ENCODE measurements around the gene FBXO44. TPM values are rescaled to one million over a fixed set of nuclear protein-coding genes. Genes with fewer than 3 reads are reported as not detected.

The FBXO44 gene
- total RNA-seq, 4 donors from 2014 or later, result 11.2 to 43.7 (median 15.0) TPM

DNA sequence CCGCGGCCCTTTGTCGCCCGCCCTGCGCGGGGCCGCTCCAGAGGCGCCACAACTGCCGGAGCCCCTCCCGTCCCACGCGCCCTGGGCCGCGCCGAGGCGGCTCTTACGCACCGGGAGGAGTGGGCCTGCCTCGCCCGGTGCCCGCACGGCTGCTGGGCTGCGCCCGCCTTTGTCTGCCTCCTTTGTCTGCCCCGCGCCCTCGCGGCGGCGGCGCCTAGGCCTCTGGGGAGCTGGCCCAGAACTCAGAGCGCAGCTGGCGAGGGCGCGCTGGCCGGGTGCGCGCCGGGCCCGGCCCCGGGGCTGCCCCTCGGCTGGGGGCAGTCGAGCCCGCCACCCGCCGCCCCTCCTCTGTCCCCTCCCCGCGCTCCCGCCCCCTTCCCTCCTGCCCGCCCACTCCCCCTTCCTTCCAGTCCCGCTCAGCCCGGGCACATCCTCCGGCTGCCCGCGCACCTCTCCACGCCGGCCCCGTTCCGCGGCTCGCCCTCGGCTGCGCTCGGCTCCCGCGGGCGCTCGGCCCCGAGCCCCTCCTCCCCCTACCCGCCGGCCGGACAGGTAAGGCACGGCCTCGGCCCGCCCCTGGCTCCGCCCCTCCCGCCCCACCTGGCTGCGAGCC is 36.7 kb downstream of the FBXO44 start, which contains the start of gene DRAXIN:
Gene DRAXIN, plus strand, starts transcription at position 409 of the 613 bp plus-strand sequence. CDS start 14,549 bp downstream, outside the sequence.
- peaks cover 0 to 21% of the 10 kb centered on the region in 2 donors for H3K27me3 ChIP-seq
- no peak for DNase-seq

DNA sequence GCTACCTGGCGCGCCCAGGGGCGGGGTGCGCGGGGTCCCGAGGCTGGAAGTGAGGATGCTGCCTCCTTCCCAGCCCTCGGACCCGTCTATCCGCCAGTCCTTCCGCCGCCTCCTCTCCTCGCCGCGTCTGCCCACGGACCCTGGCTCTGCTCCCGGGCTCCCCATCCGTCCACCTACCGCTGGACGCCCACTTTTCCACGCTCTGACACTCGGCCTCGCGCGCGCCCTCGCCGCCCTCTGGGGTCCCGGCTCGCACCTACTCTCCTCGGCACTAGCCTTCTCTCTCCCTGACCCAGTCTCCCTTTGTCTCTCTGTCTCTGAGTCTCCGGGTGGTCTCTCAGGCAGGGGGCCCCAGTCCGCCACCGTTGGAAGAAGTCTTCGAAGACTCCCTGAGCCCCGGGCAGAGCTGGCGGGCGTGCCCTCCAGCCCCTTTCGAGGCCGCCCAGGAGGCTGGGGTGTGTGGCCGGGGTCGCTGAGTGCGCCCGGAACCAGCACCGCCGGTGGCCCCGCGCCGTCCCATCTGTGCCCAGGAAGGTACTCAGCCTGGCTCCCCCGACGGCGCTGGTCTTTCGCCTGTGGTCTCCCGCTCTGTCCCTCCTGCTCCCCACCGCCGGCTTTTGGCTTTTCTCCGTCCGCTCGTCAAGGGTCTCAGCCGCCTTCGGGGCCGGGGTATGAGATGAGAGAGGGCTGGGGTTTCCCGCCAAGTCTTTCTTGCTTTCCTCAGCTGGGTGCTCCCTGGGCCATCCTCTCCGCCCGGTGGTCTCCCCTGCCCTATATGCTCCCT is 37.4 kb downstream of the FBXO44 start:
- H3K27ac ChIP-seq, result no peak overlapping the region
- H3K4me1 ChIP-seq, result peaks cover 0 to 28% (median 8%) of the 10 kb centered on the region in 4 donors
- TF ChIP-seq POLR2A (IDR thresholded peaks at IDR 0.05) (no peak), CTCF (IDR thresholded peaks at IDR 0.05) (no peak)
- peak overlapping the region in 3 of 4 donors; percentile 32 to 36 (median 35) for H3K4me3 ChIP-seq
- no peak for DNase-seq
- H3K36me3 ChIP-seq, result no peaks in the 10 kb centered on the region
- peaks cover 0 to 21% of the 10 kb centered on the region in 2 donors for H3K27me3 ChIP-seq
- H3K9me3 ChIP-seq, result no peaks in the 10 kb centered on the region

More for the DNA sequence above, 36.7 kb downstream of the FBXO44 start, which contains the start of gene DRAXIN:
- H3K4me1 ChIP-seq, result peaks cover 0 to 28% (median 8%) of the 10 kb centered on the region in 4 donors
- H3K4me3 ChIP-seq, result peak within 1 kb of the TSS in 3 of 4 donors; percentile 32 to 36 (median 35)
- H3K27ac ChIP-seq, result no peak within 1 kb of the TSS
- TF ChIP-seq POLR2A (IDR thresholded peaks at IDR 0.05) (no peak), CTCF (IDR thresholded peaks at IDR 0.05) (no peak)
- no peaks in the 10 kb centered on the region for H3K9me3 ChIP-seq
- no peaks in the 10 kb centered on the region for H3K36me3 ChIP-seq

GRCh38 chr1:11693024-11693590 is 38.4 kb downstream of the FBXO44 start:
- Histone ChIP-seq H3K4me3 (no peak overlapping the region), H3K9me3 (no peaks in the 10 kb centered on the region), H3K36me3 (no peaks in the 10 kb centered on the region), H3K27ac (no peak overlapping the region), H3K27me3 (peaks cover 0 to 21% of the 10 kb centered on the region in 2 donors), H3K4me1 (peaks cover 0 to 28% (median 8%) of the 10 kb centered on the region in 4 donors)
- no peak for TF ChIP-seq POLR2A (IDR thresholded peaks at IDR 0.05)
- TF ChIP-seq CTCF (IDR thresholded peaks at IDR 0.05), result no peak
- no peak for DNase-seq

DNA sequence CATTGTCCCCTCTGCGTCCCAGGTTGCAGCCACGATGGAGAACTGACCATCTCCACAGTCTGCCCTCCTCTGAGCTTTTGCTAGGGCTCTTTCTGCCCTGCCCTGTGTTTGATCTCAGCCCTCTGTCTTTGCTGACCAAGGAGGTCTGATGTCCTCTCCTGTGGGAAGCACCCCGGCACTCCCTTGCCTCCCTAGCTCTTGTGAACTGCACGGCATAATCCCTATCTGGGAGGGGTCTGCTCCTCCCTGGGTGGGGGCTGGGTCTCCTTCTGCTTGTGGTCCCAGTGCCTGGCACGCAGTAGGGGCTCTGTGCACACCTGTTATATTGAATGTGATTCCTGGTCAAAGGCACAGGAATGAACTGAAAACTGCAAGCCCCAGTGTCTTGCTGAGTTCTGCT is 39.2 kb downstream of the FBXO44 start:
- Histone ChIP-seq H3K4me1 (peaks cover 0 to 28% (median 8%) of the 10 kb centered on the region in 4 donors), H3K9me3 (no peaks in the 10 kb centered on the region), H3K36me3 (no peaks in the 10 kb centered on the region), H3K4me3 (no peak overlapping the region), H3K27ac (no peak overlapping the region), H3K27me3 (peaks cover 0 to 21% of the 10 kb centered on the region in 2 donors)
- TF ChIP-seq CTCF (IDR thresholded peaks at IDR 0.05) (no peak), POLR2A (IDR thresholded peaks at IDR 0.05) (no peak)
- DNase-seq, result no peak

DNA sequence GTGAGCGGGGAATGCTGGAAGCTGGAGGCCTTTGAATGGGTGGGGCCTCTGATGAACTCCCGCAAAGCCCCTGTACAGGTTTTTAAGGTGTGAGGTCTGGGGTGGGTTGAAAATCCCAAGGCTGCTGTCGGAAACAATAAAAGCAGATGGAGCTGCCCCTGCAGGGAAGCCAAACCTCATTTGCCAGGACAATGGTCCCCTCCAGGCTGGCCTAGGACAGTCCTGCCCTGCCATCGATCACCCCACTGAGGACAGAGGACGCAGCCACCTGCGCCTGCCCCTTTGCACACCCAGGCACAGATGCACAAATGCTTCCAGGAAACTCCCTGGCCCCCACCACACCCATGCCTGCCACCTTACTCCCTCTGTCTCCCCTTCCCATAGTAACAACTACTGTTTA is 41.2 kb downstream of the FBXO44 start:
- H3K27ac ChIP-seq, result no peak overlapping the region
- H3K4me3 ChIP-seq, result no peak overlapping the region
- no peak for DNase-seq
- H3K27me3 ChIP-seq, result peaks cover 0 to 15% of the 10 kb centered on the region in 2 donors
- H3K4me1 ChIP-seq, result peaks cover 0 to 22% (median 5%) of the 10 kb centered on the region in 4 donors
- TF ChIP-seq CTCF (IDR thresholded peaks at IDR 0.05), result no peak
- no peak for TF ChIP-seq POLR2A (IDR thresholded peaks at IDR 0.05)
- H3K36me3 ChIP-seq, result no peaks in the 10 kb centered on the region
- H3K9me3 ChIP-seq, result no peaks in the 10 kb centered on the region
